Thoracic aorta (tissue), 2 donors: Measurements from ENCODE around the gene MTF2. TPM values are rescaled to one million over a fixed set of nuclear protein-coding genes. Genes with fewer than 3 reads are reported as not detected.

Experiments used
- ATAC-seq: fragments of 150-250 bp; one replicate; pipeline ENCODE4 v1.8.0; 2017; ENCODE audit warnings: low read depth; ENCODE audit not compliant: insufficient number of reproducible peaks, low FRiP score
- DNase-seq: peaks from one replicate; pipeline ENCODE4 v3.0.0-alpha.2; 2020; ENCODE audit warnings: low spot score
- H3K27ac ChIP-seq, 2 donors: fragments of 200-600 bp; sonication (generic); 1 replicate in 1 of 2; 2 replicates in 1 of 2; pipeline ENCODE4 v1.5.1; 2016; ENCODE audit warnings: mild to moderate bottlenecking in 2 of 2, moderate library complexity in 2 of 2
- H3K27me3 ChIP-seq: fragments of 200-600 bp; sonication (generic); replicated peaks from 2 replicates; pipeline ENCODE4 v1.6.0; 2016; ENCODE audit warnings: mild to moderate bottlenecking; ENCODE audit not compliant: insufficient read depth
- H3K36me3 ChIP-seq: fragments of 200-600 bp; sonication (generic); one replicate; pipeline ENCODE4 v1.5.1; 2016
- H3K4me1 ChIP-seq, 2 donors: fragments of 200-600 bp; sonication (generic); 1 replicate in 1 of 2; 2 replicates in 1 of 2; pipeline versions ENCODE4 v1.5.1 to v1.6.0; 2016; ENCODE audit warnings: low read depth in 2 of 2, mild to moderate bottlenecking in 1 of 2; ENCODE audit not compliant: control insufficient read depth in 1 of 2
- H3K4me3 ChIP-seq: fragments of 200-600 bp; sonication (generic); 2 replicates; pipeline ENCODE4 v1.5.1; 2016; ENCODE audit warnings: mild to moderate bottlenecking
- H3K9me3 ChIP-seq: fragments of 200-600 bp; sonication (generic); 2 replicates; pipeline ENCODE4 v1.5.1; 2016
- total RNA-seq, 2 donors: library from RNA; depleted of rRNA; stranded (reverse); fragments of >200 nt; gene quantifications; one replicate each; pipeline versions ENCODE4 v1.1.0 to v1.2.3, GENCODE V29; 2016
- TF ChIP-seq, protein P1 (sequence below): fragments of 200-600 bp; sonication (generic); IDR thresholded peaks from one replicate; pipeline ENCODE4 v1.5.1; 2019; ENCODE audit warnings: antibody characterized with exemption

MTF2 gene
- total RNA-seq, 2 donors from 2014 or later: 23.2 to 27.8 TPM

DNA sequence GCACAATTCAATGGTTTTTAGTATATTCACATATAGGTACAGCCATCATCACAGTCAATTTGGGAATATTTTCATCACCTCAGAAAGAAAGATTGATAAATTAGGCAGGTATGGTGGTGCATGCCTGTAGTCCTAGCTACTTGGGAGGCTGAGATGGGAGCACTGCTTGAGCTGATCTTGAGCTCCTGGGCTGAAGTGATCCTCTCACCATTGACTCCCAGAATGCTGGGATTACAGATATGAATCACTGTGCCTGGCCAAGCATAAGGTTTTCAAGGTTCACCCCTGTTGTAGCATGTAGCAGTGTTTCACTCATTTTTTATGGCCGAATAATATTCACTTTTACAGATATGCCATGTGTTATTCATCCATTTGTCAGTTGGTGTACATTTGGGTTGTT lies 44.7 kb upstream of the MTF2 start:
- TF ChIP-seq, protein P1, sequence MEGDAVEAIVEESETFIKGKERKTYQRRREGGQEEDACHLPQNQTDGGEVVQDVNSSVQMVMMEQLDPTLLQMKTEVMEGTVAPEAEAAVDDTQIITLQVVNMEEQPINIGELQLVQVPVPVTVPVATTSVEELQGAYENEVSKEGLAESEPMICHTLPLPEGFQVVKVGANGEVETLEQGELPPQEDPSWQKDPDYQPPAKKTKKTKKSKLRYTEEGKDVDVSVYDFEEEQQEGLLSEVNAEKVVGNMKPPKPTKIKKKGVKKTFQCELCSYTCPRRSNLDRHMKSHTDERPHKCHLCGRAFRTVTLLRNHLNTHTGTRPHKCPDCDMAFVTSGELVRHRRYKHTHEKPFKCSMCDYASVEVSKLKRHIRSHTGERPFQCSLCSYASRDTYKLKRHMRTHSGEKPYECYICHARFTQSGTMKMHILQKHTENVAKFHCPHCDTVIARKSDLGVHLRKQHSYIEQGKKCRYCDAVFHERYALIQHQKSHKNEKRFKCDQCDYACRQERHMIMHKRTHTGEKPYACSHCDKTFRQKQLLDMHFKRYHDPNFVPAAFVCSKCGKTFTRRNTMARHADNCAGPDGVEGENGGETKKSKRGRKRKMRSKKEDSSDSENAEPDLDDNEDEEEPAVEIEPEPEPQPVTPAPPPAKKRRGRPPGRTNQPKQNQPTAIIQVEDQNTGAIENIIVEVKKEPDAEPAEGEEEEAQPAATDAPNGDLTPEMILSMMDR: no peak
- DNase-seq (no peak), ATAC-seq (no peak)
- H3K4me3 ChIP-seq: no peak overlapping the region
- H3K4me1 ChIP-seq: no peaks in the 10 kb centered on the region
- no peaks in the 10 kb centered on the region for H3K36me3 ChIP-seq
- no peaks in the 10 kb centered on the region for H3K9me3 ChIP-seq
- H3K27me3 ChIP-seq: no peaks in the 10 kb centered on the region
- no peak overlapping the region for H3K27ac ChIP-seq

DNA sequence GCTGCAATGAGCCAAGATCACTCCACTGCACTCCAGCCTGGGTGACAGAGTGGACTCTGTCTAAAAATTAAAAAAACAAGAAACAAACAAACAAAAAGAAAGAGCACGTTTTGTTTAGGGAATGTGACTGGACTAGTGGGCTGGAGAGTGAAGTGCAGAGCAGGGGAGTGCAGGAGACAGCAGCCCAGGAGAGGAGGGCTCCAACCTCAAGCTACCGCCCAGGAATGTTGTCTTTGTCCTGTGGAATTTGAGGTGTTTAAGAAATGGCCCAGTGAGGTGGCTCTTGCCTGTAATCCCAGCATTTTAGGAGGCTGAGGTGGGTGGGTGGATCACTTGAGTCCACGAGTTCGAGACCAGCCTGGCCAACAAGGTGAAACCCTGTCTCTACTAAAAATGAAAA lies 42.4 kb upstream of the MTF2 start:
- no peaks in the 10 kb centered on the region for H3K36me3 ChIP-seq
- H3K4me3 ChIP-seq: no peak overlapping the region
- ATAC-seq (no peak), DNase-seq (no peak)
- no peaks in the 10 kb centered on the region for H3K4me1 ChIP-seq
- TF ChIP-seq, protein P1: no peak
- H3K27ac ChIP-seq: no peak overlapping the region
- H3K9me3 ChIP-seq: no peaks in the 10 kb centered on the region
- no peaks in the 10 kb centered on the region for H3K27me3 ChIP-seq

DNA sequence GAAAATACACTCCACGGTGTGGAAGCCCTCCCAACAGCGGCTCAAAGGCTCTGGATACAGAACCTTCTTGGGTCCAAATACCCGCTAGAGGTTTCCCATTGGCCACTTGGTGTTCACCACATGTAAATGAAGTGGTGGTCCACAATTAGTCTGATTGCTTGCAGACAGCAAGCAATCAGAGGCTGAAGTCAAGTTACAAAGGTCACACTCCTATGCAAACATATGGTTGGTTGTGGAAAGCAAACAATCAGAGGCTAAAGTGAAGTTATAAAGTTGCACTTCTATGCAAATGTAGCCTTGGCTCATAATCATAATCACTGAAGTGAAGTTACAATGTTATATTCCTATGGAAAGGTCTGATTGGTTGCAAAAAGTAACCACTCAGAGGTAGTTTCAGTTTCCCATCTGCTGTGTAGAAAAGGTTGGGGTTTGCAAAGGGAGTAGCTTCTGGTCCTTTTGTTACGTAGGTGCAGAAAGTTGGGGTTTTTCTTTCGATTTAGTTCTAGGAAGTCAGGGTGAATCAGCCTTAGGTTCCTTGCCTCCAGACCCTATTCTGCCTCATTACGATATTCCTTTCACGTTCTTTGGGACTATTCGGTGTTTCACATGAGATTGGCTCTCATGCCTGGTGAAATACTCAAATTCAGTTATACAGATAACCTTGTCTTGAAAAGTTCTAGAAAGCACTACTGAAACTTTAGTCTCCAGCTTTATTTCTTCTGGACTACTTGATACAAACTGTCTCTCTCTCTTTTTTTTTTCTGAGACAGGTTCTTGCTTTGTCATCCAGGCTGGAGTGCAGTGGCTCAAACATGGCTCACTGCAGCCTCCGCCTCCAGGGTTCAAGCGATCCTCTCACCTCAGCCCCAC lies 36.7 kb upstream of the MTF2 start:
- Histone ChIP-seq H3K9me3 (no peaks in the 10 kb centered on the region), H3K36me3 (no peaks in the 10 kb centered on the region), H3K27ac (no peak overlapping the region), H3K4me3 (peak overlapping the region; percentile 49), H3K27me3 (no peaks in the 10 kb centered on the region), H3K4me1 (no peaks in the 10 kb centered on the region)
- ATAC-seq (no peak), DNase-seq (no peak)
- TF ChIP-seq, protein P1: no peak

DNA sequence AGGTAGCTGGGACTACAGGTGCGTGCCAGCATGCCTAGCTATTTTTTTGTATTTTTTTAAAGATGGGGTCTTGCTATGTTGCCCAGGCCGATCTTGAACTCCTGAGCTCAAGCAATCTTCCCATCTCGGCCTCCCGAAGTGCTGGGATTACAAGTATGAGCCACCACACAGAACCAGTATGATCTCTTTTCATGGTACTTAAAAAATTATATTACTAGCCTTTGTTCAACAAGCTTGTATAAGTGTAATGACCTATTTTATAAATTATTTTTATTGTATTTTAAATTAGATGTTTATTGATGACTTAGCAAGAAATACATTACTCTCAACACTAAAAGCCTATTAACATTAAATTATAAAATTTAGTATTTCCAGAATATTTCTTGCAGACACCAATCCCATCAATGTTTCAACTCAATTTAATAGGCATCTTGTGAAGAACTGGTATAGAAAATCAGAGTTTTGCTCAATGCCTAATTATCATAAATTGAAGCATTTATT lies 36.0 kb upstream of the MTF2 start:
- DNase-seq (no peak), ATAC-seq (no peak)
- no peak overlapping the region for H3K27ac ChIP-seq
- no peak overlapping the region for H3K4me3 ChIP-seq
- no peaks in the 10 kb centered on the region for H3K27me3 ChIP-seq
- H3K4me1 ChIP-seq: no peaks in the 10 kb centered on the region
- H3K9me3 ChIP-seq: no peaks in the 10 kb centered on the region
- no peaks in the 10 kb centered on the region for H3K36me3 ChIP-seq
- TF ChIP-seq, protein P1: no peak

DNA sequence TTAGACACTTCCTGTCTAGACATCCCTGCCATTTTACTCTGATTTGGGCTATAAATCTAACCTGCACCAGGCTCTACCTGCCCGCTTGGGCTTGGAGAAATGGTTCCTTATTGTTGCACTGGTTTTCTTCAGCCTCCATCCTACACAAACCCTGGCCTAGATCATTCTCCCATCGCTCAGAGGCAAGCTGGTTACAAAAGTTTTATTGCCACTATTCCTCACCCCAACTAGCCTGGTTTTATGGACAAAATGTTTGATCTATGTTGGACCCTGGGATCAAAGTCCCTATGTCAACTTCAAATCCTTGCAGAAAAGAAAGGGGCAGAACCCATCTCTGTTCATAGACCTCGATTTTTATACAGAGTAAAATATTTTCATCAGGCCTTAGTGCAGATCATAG lies 31.5 kb upstream of the MTF2 start:
- ATAC-seq (no peak), DNase-seq (no peak)
- no peaks in the 10 kb centered on the region for H3K9me3 ChIP-seq
- no peak overlapping the region for H3K27ac ChIP-seq
- no peak overlapping the region for H3K4me3 ChIP-seq
- H3K36me3 ChIP-seq: no peaks in the 10 kb centered on the region
- TF ChIP-seq, protein P1: no peak
- H3K27me3 ChIP-seq: no peaks in the 10 kb centered on the region
- no peaks in the 10 kb centered on the region for H3K4me1 ChIP-seq
